ENCODE measurements around the gene TAL2.

TAL2 gene

DNA sequence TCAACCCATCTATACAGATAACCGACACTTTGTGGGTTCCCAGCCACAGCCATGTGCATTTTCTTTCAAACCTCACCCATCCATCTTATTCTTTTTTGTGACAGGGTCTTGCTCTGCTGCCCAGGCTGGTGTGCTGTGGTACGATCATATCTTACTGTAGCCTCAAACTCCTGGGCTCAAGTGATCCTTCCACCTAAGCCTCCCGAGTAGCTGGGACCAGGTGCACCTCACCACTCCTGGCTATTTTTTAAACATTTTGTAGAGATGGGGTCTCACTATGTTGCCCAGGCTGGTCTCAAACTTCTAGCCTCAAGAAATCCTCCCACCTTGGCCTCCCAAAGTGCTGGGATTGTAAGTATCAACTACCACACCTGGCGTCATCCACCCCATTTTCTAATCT lies 24.7 kb downstream of the TAL2 start:
- Histone ChIP-seq H3K4me1 (ENCODE audit: control insufficient read depth in 1 of 2, insufficient read depth in 2 of 2, low read length in 2 of 2) (no peaks in the 10 kb centered on the region), H3K4ac (ENCODE audit: low read depth, low read length) (no peak overlapping the region), H3K9me3 (ENCODE audit: insufficient read depth, low read depth, low read length) (no peaks in the 10 kb centered on the region), H4K12ac (ENCODE audit: low read depth, low read length) (no peak overlapping the region), H3K14ac (ENCODE audit: low read length) (no peak overlapping the region), H3K4me2 (ENCODE audit: low read length) (no peak overlapping the region), H3K9ac (ENCODE audit: low read length) (no peak overlapping the region), H3K36me3 (ENCODE audit: control insufficient read depth in 1 of 2, insufficient read depth in 2 of 2, low read length in 2 of 2) (no peaks in the 10 kb centered on the region), H3K18ac (ENCODE audit: low read length) (no peak overlapping the region), H3K27me3 (ENCODE audit: insufficient read depth, low read length) (no peaks in the 10 kb centered on the region), H3K27ac (ENCODE audit: low read depth, low read length) (no peak overlapping the region), H2BK120ac (ENCODE audit: insufficient read depth, low read length, poor library complexity) (no peak overlapping the region), H3K23ac (ENCODE audit: low read length) (no peak overlapping the region), H2BK5ac (ENCODE audit: low read depth, low read length, poor library complexity) (no peak overlapping the region), H3K79me1 (ENCODE audit: low read length) (no peaks in the 10 kb centered on the region), H2AK5ac (ENCODE audit: low read length) (no peak overlapping the region), H3K79me2 (ENCODE audit: control insufficient read depth, insufficient read depth, low read length, poor library complexity) (no peaks in the 10 kb centered on the region), H2BK12ac (ENCODE audit: low read length) (no peak overlapping the region), H4K8ac (ENCODE audit: low read depth, low read length) (no peak overlapping the region), H3K4me3 (ENCODE audit: low read depth, low read length) (no peak overlapping the region), H4K91ac (ENCODE audit: low read depth, low read length) (no peak overlapping the region), H2AFZ (ENCODE audit: insufficient read depth, low read length, poor library complexity) (no peak overlapping the region)
- WGBS (ENCODE audit: extremely low coverage, insufficient coverage, insufficient read length) = no CpG with 5 or more reads among the region's 4 CpGs
- no peak for DNase-seq

DNA sequence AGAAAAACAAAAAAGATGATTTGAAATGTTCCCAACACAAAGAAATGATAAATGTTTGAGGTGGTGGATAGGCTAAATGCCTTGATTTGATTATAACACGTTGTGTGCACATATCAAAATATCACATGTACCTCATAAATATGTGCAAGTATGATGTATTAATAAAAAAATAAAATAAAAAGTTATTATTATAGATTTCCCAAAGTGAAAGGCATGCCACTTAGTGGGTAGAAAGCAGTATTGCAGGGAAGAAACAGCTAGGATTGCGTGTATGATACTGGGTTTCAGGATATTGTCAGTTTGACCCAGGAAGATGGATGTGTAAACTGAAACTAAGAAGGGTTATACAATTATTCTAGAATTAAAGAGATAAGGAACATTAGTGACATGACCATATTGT lies 28.5 kb downstream of the TAL2 start:
- H3K4me2 ChIP-seq (ENCODE audit: low read length) = no peak overlapping the region
- no peaks in the 10 kb centered on the region for H3K27me3 ChIP-seq (ENCODE audit: insufficient read depth, low read length)
- H3K79me2 ChIP-seq (ENCODE audit: control insufficient read depth, insufficient read depth, low read length, poor library complexity) = no peaks in the 10 kb centered on the region
- H3K4me1 ChIP-seq (ENCODE audit: control insufficient read depth in 1 of 2, insufficient read depth in 2 of 2, low read length in 2 of 2) = peaks cover 1 to 5% of the 10 kb centered on the region in 2 experiments
- H3K27ac ChIP-seq (ENCODE audit: low read depth, low read length) = no peak overlapping the region
- H3K18ac ChIP-seq (ENCODE audit: low read length) = no peak overlapping the region
- H4K91ac ChIP-seq (ENCODE audit: low read depth, low read length) = no peak overlapping the region
- no peak overlapping the region for H3K9ac ChIP-seq (ENCODE audit: low read length)
- no peak overlapping the region for H3K23ac ChIP-seq (ENCODE audit: low read length)
- H2BK12ac ChIP-seq (ENCODE audit: low read length) = no peak overlapping the region
- H2BK5ac ChIP-seq (ENCODE audit: low read depth, low read length, poor library complexity) = no peak overlapping the region
- no peak overlapping the region for H3K4me3 ChIP-seq (ENCODE audit: low read depth, low read length)
- H4K8ac ChIP-seq (ENCODE audit: low read depth, low read length) = no peak overlapping the region
- H2AFZ ChIP-seq (ENCODE audit: insufficient read depth, low read length, poor library complexity) = no peak overlapping the region
- no peak overlapping the region for H4K12ac ChIP-seq (ENCODE audit: low read depth, low read length)
- DNase-seq = peak in 1 of 2 donors; percentile 25
- no peak overlapping the region for H2BK120ac ChIP-seq (ENCODE audit: insufficient read depth, low read length, poor library complexity)
- no CpG with 5 or more reads among the region's 2 CpGs for WGBS (ENCODE audit: extremely low coverage, insufficient coverage, insufficient read length)
- no peak overlapping the region for H2AK5ac ChIP-seq (ENCODE audit: low read length)
- H3K9me3 ChIP-seq (ENCODE audit: insufficient read depth, low read depth, low read length) = no peaks in the 10 kb centered on the region
- H3K14ac ChIP-seq (ENCODE audit: low read length) = no peak overlapping the region
- H3K4ac ChIP-seq (ENCODE audit: low read depth, low read length) = no peak overlapping the region
- no peaks in the 10 kb centered on the region for H3K36me3 ChIP-seq (ENCODE audit: control insufficient read depth in 1 of 2, insufficient read depth in 2 of 2, low read length in 2 of 2)
- no peaks in the 10 kb centered on the region for H3K79me1 ChIP-seq (ENCODE audit: low read length)

DNA sequence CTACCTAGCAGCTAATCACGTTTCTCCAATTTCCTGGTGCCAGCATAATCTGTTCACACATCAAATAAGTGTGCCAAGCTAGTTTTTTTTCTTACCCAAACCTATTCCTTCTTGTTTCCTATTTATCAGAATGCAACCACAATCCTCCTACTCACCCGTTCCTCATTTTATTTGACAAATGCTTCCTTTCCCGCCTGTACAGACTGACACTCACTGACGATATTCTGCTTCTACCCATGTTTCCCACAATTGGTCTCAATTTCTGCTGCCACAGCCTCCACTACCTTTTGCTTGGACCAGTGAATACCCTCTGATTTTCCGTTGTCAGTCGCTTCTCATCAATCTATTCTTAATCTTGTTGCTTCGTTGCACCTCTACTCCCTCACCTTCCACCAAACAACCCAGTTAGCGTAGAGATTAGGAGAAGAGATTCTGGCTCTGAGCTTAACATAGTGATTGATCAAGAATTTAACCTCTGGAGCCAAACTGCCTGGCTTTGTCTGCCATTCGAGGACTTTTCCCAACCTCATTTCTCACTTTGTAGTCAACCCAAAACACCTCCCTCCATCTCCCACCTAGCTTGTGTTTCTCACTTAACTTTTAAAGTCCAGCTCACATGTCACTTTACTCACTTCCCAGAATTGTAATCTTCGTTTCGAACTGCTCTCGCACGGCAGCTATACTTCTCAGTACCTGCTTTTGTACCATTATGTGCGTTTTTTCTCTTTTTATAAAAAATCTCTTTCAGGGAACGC lies 31.4 kb downstream of the TAL2 start:
- no peak overlapping the region for H3K27ac ChIP-seq (ENCODE audit: low read depth, low read length)
- H2AFZ ChIP-seq (ENCODE audit: insufficient read depth, low read length, poor library complexity) = no peak overlapping the region
- no peak overlapping the region for H3K18ac ChIP-seq (ENCODE audit: low read length)
- H2AK5ac ChIP-seq (ENCODE audit: low read length) = no peak overlapping the region
- no peaks in the 10 kb centered on the region for H3K9me3 ChIP-seq (ENCODE audit: insufficient read depth, low read depth, low read length)
- H3K9ac ChIP-seq (ENCODE audit: low read length) = no peak overlapping the region
- H3K4me1 ChIP-seq (ENCODE audit: control insufficient read depth in 1 of 2, insufficient read depth in 2 of 2, low read length in 2 of 2) = peaks cover 1 to 5% of the 10 kb centered on the region in 2 experiments
- no peak overlapping the region for H3K4ac ChIP-seq (ENCODE audit: low read depth, low read length)
- no peaks in the 10 kb centered on the region for H3K27me3 ChIP-seq (ENCODE audit: insufficient read depth, low read length)
- DNase-seq = peak in 1 of 2 donors; percentile 15
- no CpG with 5 or more reads among the region's 15 CpGs for WGBS (ENCODE audit: extremely low coverage, insufficient coverage, insufficient read length)
- peak overlapping the region; percentile 84 for H3K4me2 ChIP-seq (ENCODE audit: low read length)
- H2BK120ac ChIP-seq (ENCODE audit: insufficient read depth, low read length, poor library complexity) = no peak overlapping the region
- no peak overlapping the region for H3K23ac ChIP-seq (ENCODE audit: low read length)
- H3K36me3 ChIP-seq (ENCODE audit: control insufficient read depth in 1 of 2, insufficient read depth in 2 of 2, low read length in 2 of 2) = no peaks in the 10 kb centered on the region
- no peaks in the 10 kb centered on the region for H3K79me1 ChIP-seq (ENCODE audit: low read length)
- H3K4me3 ChIP-seq (ENCODE audit: low read depth, low read length) = no peak overlapping the region
- H4K91ac ChIP-seq (ENCODE audit: low read depth, low read length) = no peak overlapping the region
- H2BK5ac ChIP-seq (ENCODE audit: low read depth, low read length, poor library complexity) = no peak overlapping the region
- no peaks in the 10 kb centered on the region for H3K79me2 ChIP-seq (ENCODE audit: control insufficient read depth, insufficient read depth, low read length, poor library complexity)
- no peak overlapping the region for H4K8ac ChIP-seq (ENCODE audit: low read depth, low read length)
- H4K12ac ChIP-seq (ENCODE audit: low read depth, low read length) = no peak overlapping the region
- no peak overlapping the region for H3K14ac ChIP-seq (ENCODE audit: low read length)
- H2BK12ac ChIP-seq (ENCODE audit: low read length) = no peak overlapping the region

DNA sequence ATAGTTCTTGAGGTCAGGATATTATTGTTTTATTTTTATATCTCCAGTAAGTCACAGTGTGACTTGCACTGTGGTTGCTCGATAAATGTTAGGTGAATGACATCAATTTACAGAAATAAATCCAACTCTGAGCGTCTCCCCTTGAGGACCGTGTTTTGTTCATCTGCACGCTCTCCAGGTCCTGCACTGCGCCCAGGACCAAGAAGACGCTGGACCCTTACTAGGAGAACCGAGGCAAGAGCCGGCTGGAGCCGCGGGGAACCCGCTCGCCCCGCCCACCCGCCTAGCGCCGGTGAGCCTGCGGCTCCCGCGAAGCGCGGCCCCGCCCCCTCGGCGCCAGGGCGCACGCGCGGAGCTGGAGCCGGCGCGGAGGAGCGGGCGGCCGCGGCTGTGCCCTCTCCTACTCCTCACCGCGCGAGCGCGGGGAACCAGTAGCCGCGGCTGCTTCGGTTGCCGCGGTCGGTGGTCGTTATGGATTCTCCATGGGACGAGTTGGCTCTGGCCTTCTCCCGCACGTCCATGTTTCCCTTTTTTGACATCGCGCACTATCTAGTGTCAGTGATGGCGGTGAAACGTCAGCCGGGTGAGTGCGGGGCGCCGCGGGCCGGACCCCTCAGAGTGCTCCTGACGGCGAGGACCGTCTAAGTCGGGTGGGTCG lies 32.1 kb downstream of the TAL2 start, which contains the start of gene TMEM38B:
TSS of gene TMEM38B (plus strand) at position 352 of the 658 bp plus-strand sequence. CDS start at position 472, 120 bp downstream.
- Histone ChIP-seq H3K27ac (ENCODE audit: low read depth, low read length) (no peak within 1 kb of the TSS), H2BK120ac (ENCODE audit: insufficient read depth, low read length, poor library complexity) (no peak within 1 kb of the TSS), H2BK5ac (ENCODE audit: low read depth, low read length, poor library complexity) (no peak within 1 kb of the TSS), H3K4me1 (ENCODE audit: control insufficient read depth in 1 of 2, insufficient read depth in 2 of 2, low read length in 2 of 2) (peaks cover 1 to 5% of the 10 kb centered on the region in 2 experiments), H3K18ac (ENCODE audit: low read length) (no peak within 1 kb of the TSS), H4K8ac (ENCODE audit: low read depth, low read length) (peak within 1 kb of the TSS; percentile 54), H3K4me3 (ENCODE audit: low read depth, low read length) (peak within 1 kb of the TSS; percentile 94), H3K79me1 (ENCODE audit: low read length) (no peaks in the 10 kb centered on the region), H4K12ac (ENCODE audit: low read depth, low read length) (no peak within 1 kb of the TSS), H3K9ac (ENCODE audit: low read length) (peak within 1 kb of the TSS; percentile 84), H3K79me2 (ENCODE audit: control insufficient read depth, insufficient read depth, low read length, poor library complexity) (no peaks in the 10 kb centered on the region), H3K4ac (ENCODE audit: low read depth, low read length) (no peak within 1 kb of the TSS), H4K91ac (ENCODE audit: low read depth, low read length) (no peak within 1 kb of the TSS), H3K9me3 (ENCODE audit: insufficient read depth, low read depth, low read length) (no peaks in the 10 kb centered on the region), H3K14ac (ENCODE audit: low read length) (no peak within 1 kb of the TSS), H2AFZ (ENCODE audit: insufficient read depth, low read length, poor library complexity) (peak within 1 kb of the TSS; percentile 59), H2AK5ac (ENCODE audit: low read length) (no peak within 1 kb of the TSS), H3K36me3 (ENCODE audit: control insufficient read depth in 1 of 2, insufficient read depth in 2 of 2, low read length in 2 of 2) (no peaks in the 10 kb centered on the region), H3K27me3 (ENCODE audit: insufficient read depth, low read length) (no peaks in the 10 kb centered on the region), H3K4me2 (ENCODE audit: low read length) (peak within 1 kb of the TSS; percentile 94), H3K23ac (ENCODE audit: low read length) (peak within 1 kb of the TSS; percentile 52), H2BK12ac (ENCODE audit: low read length) (no peak within 1 kb of the TSS)
- no CpG with 5 or more reads among the region's 65 CpGs for WGBS (ENCODE audit: extremely low coverage, insufficient coverage, insufficient read length)
- DNase-seq = peak; percentile 68 to 94
